HG02763 (cell line): ENCODE data around the gene EQTN.
"Not testable (repeated sequence)": the region's sequence is repeated elsewhere in the genome, so short reads cannot be mapped to it uniquely, and the experiment has no call there.

Experiments used
- ATAC-seq: cut with Tn5 transposase; IDR thresholded peaks from one replicate; pipeline ENCODE4 v1.9.1; 2021; ENCODE audit warnings: mild to moderate bottlenecking, moderate library complexity; ENCODE audit not compliant: unreplicated experiment

Gene EQTN

DNA sequence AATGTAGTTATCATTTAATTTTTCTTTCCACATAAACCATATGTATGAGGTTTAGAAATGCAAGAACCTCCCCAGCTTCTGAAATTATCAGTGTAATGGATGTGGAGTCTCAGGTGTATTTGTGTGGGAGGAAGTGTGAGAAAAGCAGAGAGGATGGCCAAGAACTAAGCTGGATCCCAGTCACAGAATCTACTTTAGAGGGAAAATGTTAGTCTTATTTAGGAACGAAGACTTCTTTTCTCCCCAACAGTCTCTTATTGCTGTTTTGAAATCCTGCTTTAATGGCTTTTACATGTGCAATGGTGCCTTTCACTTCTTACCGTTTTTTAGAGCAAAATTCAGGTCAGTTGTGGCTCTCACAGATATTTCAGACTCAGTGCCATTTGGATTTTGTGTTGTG is 3.0 kb downstream of the EQTN start:
- no peak for ATAC-seq

DNA sequence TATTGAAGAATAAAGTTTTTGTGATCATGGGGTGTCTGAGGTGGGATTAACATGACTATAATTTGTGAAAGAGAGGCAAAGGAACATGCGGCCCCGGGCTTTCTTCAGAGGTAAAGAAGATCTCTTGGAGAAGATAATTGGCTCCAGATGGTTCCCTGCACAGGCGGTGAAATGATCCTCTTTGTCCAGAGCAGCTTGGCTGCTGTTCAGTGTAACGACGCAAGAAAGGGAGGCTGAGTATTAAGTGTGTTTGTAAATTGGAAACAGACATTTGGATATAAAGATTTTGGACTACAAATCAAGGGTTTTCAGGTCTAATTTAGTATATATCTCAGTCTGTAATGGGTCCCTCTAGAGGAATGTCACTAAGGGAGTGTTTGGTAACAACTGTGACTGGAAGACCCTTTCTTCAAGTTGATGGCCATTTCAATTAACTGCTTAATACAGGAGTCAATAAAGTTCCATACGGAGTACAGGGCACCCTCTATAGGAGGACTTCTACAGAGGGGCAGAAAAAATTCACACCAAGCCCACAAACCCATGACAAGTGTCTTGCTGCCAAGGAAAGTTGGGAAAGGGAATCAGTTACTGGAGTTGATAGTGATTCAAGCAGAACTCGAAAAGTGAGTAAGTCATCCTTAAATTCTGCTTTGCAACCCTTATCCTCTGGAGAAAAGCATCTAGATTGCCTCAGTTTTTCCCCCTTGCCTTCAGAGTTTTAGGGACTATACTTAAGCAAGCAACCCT is 4.1 kb downstream of the EQTN start:
- no peak for ATAC-seq

DNA sequence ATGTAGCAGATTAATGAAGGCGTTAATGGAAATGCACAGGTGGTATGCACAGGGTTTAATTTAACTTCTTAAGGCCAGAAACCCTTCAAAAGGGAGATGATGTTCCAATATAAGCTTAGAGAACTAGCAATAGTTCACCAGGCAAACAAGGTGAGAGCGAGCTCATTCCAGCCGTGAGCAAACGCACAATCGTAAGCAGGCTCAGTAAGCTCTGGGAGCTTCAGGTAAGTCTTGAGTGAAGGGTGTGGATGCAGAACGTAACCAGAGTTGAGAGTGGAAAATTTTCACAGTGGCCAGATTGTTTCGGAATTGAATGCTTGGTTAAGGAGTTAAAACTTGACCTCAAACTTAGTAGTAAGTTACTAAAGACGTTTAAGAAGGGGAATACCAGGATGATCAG is 5.7 kb downstream of the EQTN start:
- no peak for ATAC-seq

DNA sequence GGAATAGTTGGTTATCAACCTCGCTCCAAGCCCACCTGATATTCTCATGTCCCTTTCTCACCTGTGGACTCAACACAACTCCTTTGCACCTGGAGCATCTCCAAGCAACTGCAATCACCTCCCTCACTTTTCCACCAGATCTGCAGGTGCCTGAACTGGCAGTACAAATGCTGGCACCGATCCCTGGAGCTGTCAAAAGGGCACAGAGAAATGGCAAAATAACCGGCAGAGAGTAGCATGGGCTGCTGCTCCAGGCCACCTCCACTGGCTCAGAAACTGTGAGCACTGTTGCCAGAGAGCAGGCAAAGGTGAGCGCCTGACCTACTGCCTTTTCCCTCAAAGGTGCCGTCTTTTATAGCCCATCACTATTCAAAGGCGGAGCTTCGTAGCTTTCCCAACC is 14.7 kb downstream of the EQTN start:
- no peak for ATAC-seq

DNA sequence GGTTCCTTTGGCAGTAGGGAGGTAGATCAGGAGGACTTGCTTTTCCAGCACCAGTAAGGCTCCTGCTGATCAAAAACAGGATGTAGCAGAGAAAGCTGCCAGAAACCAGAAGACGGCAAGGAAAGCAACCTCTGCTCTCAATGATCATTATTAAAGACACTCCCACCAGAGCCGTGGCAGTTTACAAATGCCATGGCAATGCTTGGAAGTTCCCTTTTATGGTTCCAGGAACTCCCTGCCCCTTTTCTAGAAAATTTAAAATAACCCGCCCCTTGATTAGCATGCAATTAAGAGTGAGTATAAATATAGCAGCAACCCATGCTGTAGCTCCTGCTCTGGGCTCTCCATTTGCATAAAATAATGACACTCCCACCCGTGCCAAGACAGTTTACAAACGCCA is 16.1 kb downstream of the EQTN start:
- no peak for ATAC-seq

DNA sequence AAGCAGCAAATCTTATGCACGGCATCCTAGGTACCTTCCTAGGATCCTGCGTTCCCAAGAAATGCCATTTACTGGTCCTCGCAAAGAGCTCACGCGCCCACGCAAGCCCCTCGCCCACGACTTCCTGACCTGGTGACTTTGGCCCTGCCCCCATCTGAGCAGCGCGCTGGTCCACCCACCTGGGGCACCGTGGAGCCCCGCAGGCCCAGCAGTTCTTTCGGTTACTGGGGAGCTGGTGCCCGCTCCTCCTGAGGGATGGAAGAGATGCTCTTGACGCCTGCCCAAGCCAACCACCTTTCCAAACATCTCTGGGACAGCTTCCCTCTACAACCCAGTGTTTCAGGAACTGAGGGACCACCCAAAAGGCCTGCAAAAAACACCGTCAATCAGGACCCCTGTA is 16.7 kb downstream of the EQTN start:
- no peak for ATAC-seq

DNA sequence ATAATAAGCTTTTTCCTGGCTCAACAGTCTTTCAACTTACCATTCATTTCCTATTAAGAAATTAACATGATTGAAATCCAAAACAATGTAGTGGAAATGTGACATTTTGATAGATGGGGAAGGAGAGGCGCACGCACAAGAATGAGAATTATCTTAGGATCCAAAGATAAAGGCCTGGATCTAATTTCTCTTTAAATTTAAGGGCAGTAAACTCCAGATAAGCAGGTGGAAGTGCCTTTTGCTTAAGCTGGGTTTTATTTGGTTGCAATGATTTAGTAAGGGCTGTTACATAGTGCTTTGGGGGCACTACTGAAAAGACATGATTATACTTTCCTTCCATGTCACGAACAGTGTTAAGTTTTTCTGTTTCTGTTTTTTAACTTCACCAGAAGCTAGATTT is 17.3 kb downstream of the EQTN start:
- no peak for ATAC-seq

DNA sequence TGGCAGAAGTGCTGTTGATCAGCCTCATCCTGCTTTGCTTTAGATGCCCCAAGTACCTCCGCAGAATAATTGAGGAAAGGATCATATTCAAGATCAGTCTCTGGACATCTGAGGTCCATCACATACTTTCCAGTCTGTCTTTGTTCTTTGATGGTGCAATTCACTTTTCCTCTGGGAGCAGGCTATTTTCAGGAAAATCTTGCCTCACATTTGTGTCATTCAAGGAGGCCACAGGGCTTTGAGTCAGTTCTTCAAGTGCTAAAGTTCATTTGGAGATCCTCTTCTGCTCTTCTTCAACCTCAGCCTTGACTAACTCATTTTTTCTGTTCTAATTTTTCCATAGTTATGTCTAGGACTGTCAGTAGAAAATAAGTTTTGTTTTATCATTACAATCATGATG is 18.6 kb downstream of the EQTN start:
- ATAC-seq, result no peak

DNA sequence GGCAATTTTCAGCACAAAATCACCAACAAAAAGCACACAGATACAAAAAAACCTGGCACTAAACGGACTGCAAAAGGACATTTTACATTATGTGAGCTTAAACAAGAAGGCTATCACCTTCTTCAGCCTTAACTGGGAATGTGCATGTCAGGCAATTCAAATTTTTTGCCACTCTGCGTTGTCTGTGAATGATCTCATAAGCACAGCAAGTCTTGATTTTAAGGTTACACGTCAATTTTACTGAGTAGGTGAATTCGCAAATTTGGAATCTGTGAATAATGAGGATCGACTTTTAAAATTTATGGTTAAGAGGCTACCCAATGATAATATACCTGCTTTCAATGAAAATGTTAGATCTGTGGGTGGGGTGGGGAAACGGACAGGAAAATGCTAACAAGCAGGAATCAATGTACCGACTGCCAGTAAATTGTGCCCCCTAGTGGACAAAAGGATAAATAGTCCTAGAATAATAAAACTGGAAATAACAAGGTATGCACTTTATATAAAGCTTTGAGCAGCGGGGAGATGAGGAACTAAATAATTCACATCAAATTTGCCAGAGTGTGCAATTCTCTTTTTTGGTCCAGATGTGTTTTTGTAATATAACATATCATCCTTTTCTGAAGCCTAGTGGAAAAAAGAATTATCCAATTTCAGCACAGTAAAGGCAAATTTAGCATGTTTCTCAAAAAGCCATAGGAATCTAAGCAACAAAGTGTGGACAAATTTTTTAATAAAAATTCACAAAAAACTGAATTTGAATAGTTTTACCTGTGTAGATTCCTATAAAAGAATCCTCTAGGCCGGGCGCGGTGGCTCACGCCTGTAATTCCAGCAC is 20.5 kb downstream of the EQTN start:
- ATAC-seq, result peak; percentile 71

DNA sequence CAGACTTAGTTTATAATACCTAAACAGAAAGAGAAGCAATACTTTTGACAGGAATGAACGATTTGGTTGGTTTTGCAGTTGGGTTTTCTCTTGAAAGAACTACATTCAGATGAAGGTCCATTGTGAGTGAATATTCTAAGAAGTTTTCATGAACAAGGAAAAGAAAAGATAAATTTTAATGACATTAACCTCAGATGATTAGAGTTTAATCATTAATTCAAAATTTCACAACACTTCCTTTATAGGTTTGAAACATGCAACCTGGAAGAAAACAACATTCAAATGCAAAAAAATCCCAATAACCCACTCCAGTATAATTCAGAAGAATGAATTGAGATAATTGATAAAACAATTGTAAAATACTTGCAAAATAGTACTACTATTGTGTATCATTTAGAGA is 23.8 kb downstream of the EQTN start:
- ATAC-seq, result no peak

DNA sequence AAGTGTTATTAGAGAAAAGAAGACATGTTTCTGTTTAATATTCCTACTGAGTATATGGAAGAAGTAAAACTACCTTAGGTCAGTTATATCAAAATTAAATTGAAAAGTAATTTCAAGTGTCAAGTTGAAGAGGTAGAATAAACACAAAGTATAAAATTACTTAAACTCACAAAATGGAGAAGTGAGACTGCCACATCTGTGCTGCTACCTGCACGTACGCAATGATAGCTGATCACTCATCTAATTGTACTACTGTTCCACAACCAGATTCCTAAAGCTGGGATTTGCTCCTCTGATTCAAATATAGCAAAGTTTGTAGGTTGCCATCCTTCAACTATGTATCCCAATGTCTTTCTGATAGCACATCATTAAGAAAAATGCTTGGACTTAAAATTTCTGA is 24.8 kb downstream of the EQTN start:
- ATAC-seq, result no peak

DNA sequence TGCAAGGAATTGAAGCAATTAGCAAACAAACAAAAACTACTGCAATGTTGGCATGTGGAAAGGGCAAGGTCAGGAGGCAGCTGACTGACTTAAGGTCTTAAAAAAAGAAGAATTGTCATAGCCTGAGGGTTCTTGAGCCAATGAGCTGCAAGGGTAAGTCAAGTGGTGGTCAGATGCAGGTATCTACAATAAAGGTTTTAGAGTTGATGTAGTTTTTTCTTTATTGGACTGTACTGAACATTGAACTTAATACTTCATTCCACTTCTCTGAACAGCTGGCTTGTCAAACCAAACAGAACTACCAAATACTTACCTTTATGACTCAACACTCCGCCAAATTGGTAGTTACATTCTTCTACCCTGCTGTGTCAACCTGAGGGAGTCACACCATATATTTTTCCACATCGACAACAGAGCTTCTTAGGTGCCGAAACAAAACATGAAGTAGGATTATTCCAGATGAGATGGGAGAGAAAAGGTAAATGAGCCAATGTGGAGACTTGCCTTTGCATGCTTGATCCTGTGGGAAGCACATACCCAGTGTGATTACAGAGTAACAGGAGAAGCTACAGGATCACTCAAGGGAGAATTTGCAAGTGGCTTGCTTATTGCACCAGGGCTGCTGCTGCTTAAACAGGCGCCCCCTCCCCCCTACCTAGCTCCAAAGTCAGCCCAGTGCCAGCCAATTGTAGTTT is 35.3 kb downstream of the EQTN start:
- ATAC-seq, result no peak

DNA sequence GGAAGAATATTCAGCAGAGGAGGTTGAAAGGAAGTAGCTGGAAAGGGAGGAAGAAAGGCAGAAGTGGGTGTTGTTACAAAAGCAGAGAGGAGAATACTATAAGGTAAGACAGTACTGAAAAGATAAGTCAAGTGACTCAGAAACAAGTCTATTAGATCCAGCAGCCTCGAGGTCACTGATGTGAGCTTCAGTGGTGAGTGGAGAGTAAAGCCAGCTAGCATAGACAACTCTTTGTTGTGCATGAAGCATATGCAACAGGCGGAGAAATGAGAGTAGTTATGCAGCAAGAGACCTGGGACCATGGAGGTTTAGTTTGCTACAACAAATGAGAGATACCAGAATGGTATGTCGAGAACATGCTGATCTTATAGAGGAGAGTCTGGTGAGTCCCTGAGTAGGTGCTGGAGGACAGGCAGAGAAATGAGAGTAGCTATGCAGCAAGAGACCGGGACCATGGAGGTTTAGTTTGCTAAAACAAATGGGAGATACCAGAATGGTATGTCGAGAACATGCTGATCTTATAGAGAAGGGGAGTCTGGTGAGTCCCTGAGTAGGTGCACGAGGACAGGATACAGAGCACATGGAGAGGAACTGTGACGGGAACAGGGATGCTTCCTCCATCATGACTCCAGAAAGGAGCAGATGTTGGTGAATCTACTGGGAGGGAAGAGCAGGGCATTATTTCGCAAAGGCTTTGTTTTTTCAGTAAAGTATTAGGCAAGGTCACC is 36.0 kb downstream of the EQTN start:
- ATAC-seq, result no peak

DNA sequence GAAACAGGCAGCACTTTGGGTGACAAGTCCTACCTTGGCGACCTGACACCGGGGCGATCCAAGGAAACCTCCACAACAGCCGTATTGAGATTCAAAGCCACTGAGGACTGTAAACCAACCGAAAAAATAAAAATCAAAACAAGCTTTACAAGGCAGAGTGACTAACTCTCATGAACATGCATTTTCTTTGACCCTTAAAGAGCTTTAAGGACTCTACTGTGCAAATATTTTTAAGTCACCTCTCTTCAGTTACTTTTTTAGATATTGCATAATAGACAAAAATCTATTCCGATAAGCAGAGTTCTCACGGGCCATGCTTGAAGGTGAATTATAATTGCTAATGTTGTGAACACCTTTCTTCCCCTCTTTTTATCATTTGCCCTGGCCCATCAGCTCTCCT is 38.3 kb downstream of the EQTN start:
- no peak for ATAC-seq

DNA sequence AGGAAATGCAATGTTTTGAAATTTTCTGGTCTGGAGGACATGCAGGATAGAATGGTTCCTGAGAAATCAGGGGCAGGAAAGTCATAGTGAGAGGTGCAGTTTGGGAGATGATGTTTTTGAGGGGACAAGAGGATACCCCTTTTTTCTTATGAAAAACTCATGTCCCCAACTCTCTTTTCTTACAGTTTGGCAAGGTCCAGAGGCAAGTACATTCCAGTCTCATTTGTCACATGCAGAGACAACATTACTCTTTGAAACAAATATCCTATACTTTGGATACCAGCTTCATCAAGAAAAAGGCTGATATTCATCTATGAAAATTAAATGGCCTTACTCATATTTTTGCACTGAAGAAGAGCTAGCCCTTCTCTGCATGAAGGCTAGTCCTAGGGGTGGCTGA is 48.2 kb downstream of the EQTN start:
- no peak for ATAC-seq

DNA sequence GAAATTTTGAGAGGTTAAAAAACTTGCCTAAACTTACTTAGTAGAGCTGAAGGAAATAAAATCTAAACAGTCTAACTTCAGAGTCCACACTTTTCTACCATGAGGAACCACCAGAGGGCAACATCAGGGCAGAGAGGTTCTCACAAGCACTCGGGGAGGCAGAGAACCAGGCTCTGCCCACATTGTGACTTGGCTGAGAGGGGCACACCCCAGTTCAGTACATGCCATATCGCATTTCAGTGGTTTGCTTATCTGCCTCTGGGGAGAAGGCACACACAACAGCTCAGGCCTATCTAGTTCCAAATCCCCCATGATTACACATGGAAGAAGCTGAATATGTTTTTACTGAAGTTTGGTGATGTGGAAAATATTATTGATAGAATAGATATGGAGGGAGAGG is 49.2 kb downstream of the EQTN start:
- ATAC-seq, result peak; percentile 63

DNA sequence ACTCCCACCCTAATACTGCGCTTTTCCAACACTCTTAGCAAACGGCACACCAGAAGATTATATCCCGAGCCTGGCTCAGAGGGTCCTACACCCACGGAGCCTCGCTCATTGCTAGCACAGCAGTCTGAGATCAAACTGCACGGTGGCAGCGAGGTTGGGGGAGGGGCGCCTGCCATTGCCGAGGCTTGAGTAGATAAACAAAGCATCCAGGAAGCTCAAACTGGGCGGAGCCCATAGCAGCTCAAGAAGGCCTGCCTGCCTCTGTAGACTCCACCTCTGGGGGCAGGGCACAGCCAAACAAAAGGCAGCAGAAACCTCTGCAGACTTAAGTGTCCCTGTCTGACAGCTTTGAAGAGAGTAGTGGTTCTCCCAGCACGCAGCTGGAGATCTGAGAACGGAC is 57.3 kb downstream of the EQTN start:
- not testable (repeated sequence) for ATAC-seq
